CD14-positive monocyte (primary cell): Measurements from ENCODE around the gene TOR1A. TPM values are rescaled to one million over a fixed set of nuclear protein-coding genes. Genes with fewer than 3 reads are reported as not detected.
A peak's percentile ranks its signal among the peaks of the same experiment; 100 is the strongest.

Experiments used
- DNase-seq, 3 donors: peaks; one replicate each; pipeline ENCODE4 v3.0.0-alpha.2; 2011 to 2022
- H2AFZ ChIP-seq: 2 replicates; pipeline ENCODE4 v1.6.0; 2012; ENCODE audit warnings: mild to moderate bottlenecking, low read depth, low read length, inconsistent platforms; ENCODE audit not compliant: insufficient read depth, poor library complexity, severe bottlenecking
- H3K27ac ChIP-seq, 2 donors: 1 replicate in 1 of 2; 2 replicates in 1 of 2; pipeline ENCODE4 v1.5.1; 2012 to 2013; ENCODE audit warnings: low read length in 2 of 2, control low read depth in 1 of 2, inconsistent platforms in 1 of 2, low read depth in 1 of 2, mild to moderate bottlenecking in 1 of 2
- H3K27me3 ChIP-seq, 2 donors: one replicate each; pipeline versions ENCODE4 v1.6.0 to v1.6.1; 2011 to 2013; ENCODE audit warnings: low read length in 2 of 2; ENCODE audit not compliant: control insufficient read depth in 2 of 2, insufficient read depth in 2 of 2
- H3K36me3 ChIP-seq, 2 donors: replicated peaks in 1 of 2; 1 replicate in 1 of 2; 2 replicates in 1 of 2; pipeline versions ENCODE4 v1.5.1 to v1.6.1; 2012 to 2013; ENCODE audit warnings: low read length in 2 of 2, control low read depth in 1 of 2, inconsistent platforms in 1 of 2, mild to moderate bottlenecking in 1 of 2; ENCODE audit not compliant: insufficient read depth in 2 of 2, control insufficient read depth in 1 of 2
- H3K4me1 ChIP-seq, 2 donors: 1 replicate in 1 of 2; 2 replicates in 1 of 2; pipeline versions ENCODE4 v1.5.1 to v1.6.1; 2012 to 2013; ENCODE audit warnings: low read length in 2 of 2, control low read depth in 1 of 2, inconsistent platforms in 1 of 2, mild to moderate bottlenecking in 1 of 2, moderate library complexity in 1 of 2; ENCODE audit not compliant: insufficient read depth in 2 of 2, control insufficient read depth in 1 of 2
- H3K4me2 ChIP-seq: replicated peaks from 2 replicates; pipeline ENCODE3; 2012; ENCODE audit warnings: low read length, moderate library complexity, mild to moderate bottlenecking; ENCODE audit not compliant: poor library complexity, severe bottlenecking; ENCODE audit errors: extremely low read depth
- H3K4me3 ChIP-seq, 3 experiments: fragments of 200-600 bp in 1 of 3; sonication (generic) in 1 of 3; replicated peaks in 1 of 3; 1 replicate in 2 of 3; 2 replicates in 1 of 3; pipeline ENCODE4 v1.5.1; 2011 to 2013; ENCODE audit warnings: low read length in 3 of 3, mild to moderate bottlenecking in 3 of 3, control low read depth in 2 of 3, low read depth in 2 of 3, inconsistent platforms in 1 of 3, moderate library complexity in 1 of 3
- H3K79me2 ChIP-seq: 2 replicates; pipeline ENCODE4 v1.6.0; 2012; ENCODE audit warnings: mild to moderate bottlenecking, control low read depth, inconsistent platforms, low read length, moderate library complexity; ENCODE audit not compliant: insufficient read depth
- H3K9ac ChIP-seq: 2 replicates; pipeline ENCODE4 v1.6.0; 2017; ENCODE audit warnings: low read length, mild to moderate bottlenecking; ENCODE audit not compliant: insufficient read depth, poor library complexity, severe bottlenecking
- H3K9me3 ChIP-seq, 2 donors: replicated peaks in 1 of 2; 1 replicate in 1 of 2; 2 replicates in 1 of 2; pipeline versions ENCODE4 v1.5.1 to v1.6.1; 2012 to 2013; ENCODE audit warnings: low read length in 2 of 2, control low read depth in 1 of 2; ENCODE audit not compliant: control insufficient read depth in 1 of 2, insufficient read depth in 1 of 2
- H4K20me1 ChIP-seq: 2 replicates; pipeline ENCODE4 v1.6.0; 2012; ENCODE audit warnings: mild to moderate bottlenecking, low read length, control low read depth, moderate library complexity; ENCODE audit not compliant: insufficient read depth
- H3K27ac Mint-ChIP-seq, 7 donors: one replicate each; pipeline ENCODE4 v1.8.0; 2020; ENCODE audit warnings: mild to moderate bottlenecking in 7 of 7, mixed read lengths in 7 of 7, moderate library complexity in 6 of 7, inconsistent platforms in 2 of 7
- H3K27me3 Mint-ChIP-seq, 3 donors: one replicate each; pipeline ENCODE4 v1.8.0; 2021 to 2022; ENCODE audit warnings: low read depth in 3 of 3, mild to moderate bottlenecking in 3 of 3, mixed read lengths in 3 of 3, moderate library complexity in 3 of 3, inconsistent platforms in 1 of 3
- H3K36me3 Mint-ChIP-seq, 2 donors: one replicate each; pipeline ENCODE4 v1.8.0; 2020; ENCODE audit warnings: mixed read lengths in 2 of 2, inconsistent platforms in 1 of 2, mild to moderate bottlenecking in 1 of 2
- H3K4me1 Mint-ChIP-seq: one replicate; pipeline ENCODE4 v1.8.0; 2020; ENCODE audit warnings: mild to moderate bottlenecking, mixed read lengths
- H3K4me3 Mint-ChIP-seq, 2 donors: one replicate each; pipeline ENCODE4 v1.8.0; 2020; ENCODE audit warnings: mild to moderate bottlenecking in 2 of 2, mixed read lengths in 2 of 2, moderate library complexity in 1 of 2
- H3K9me3 Mint-ChIP-seq, 7 donors: one replicate each; pipeline ENCODE4 v1.8.0; 2020 to 2022; ENCODE audit warnings: mixed read lengths in 7 of 7, mild to moderate bottlenecking in 6 of 7, moderate library complexity in 6 of 7, inconsistent platforms in 2 of 7
- CTCF ChIP-seq: fragments of 200-600 bp; IDR thresholded peaks from one replicate; pipeline ENCODE4 v1.8.0; 2022; ENCODE audit warnings: antibody characterized with exemption, mild to moderate bottlenecking
- WGBS: methylation state at CpG from one replicate; pipeline ENCODE4 v1.1.5; 2013; ENCODE audit warnings: missing lambda C conversion rate; ENCODE audit not compliant: insufficient coverage; 5-methylcytosine and 5-hydroxymethylcytosine counted together
- intact Hi-C, 2 donors: fragments of 100-400 bp; cut with micrococcal nuclease; formaldehyde crosslinking; loops; one replicate each; pipeline versions ENCODE4 v1.15.0 to v1.15.1; 2023
- polyA plus RNA-seq, 3 donors: library from polyadenylated mRNA; depleted of rRNA in 1 of 3; unstranded in 2 of 3; stranded (reverse) in 1 of 3; fragments of 300-500 nt in 2 of 3; fragments of >200 nt in 1 of 3; fragmentation: Illumina TruSeq in 2 of 3; gene quantifications; 1 replicate in 2 of 3; 2 replicates in 1 of 3; pipeline ENCODE4 v1.2.3, GENCODE V29; 2012 to 2021

Gene TOR1A
- polyA plus RNA-seq, 3 donors: 41.2 to 95.3 (median 89.6) TPM

GRCh38 chr9:129773262-129774048, 50.5 kb downstream of the TOR1A start:
- Histone ChIP-seq H3K9me3 (no peaks in the 10 kb centered on the region), H3K9ac (peak overlapping the region; percentile 36), H2AFZ (no peak overlapping the region), H4K20me1 (no peaks in the 10 kb centered on the region), H3K79me2 (no peaks in the 10 kb centered on the region), H3K27ac (peak overlapping the region; percentile 63 to 85), H3K4me1 (peaks cover 54 to 56% of the 10 kb centered on the region in 2 donors), H3K4me3 (peak overlapping the region in 1 of 3 experiments; percentile 28), H3K36me3 (no peaks in the 10 kb centered on the region), H3K27me3 (no peaks in the 10 kb centered on the region), H3K4me2 (peak overlapping the region; percentile 49)
- DNase-seq: peak; percentile 98 to 100 (median 99)
- intact Hi-C loops: loop anchor here in 1 of 2 donors (1.0 to 10.0 kb wide), 2 partner anchors 11 to 429 kb away; no protein-coding TSS in a partner anchor
- H3K27ac Mint-ChIP-seq: peak overlapping the region; percentile 92 to 99 (median 97)
- 100% methylated on average over 2 of the region's 10 CpGs for WGBS
- H3K27me3 Mint-ChIP-seq: peaks cover 0 to 12% (median 4%) of the 10 kb centered on the region in 3 donors
- peaks cover 59% of the 10 kb centered on the region for H3K4me1 Mint-ChIP-seq
- H3K36me3 Mint-ChIP-seq: peaks cover 2 to 8% of the 10 kb centered on the region in 2 donors
- no peak for TF ChIP-seq CTCF
- H3K4me3 Mint-ChIP-seq: peak overlapping the region; percentile 41 to 78
- peaks cover 0 to 2% (median 0%) of the 10 kb centered on the region in 7 donors for H3K9me3 Mint-ChIP-seq

GRCh38 chr9:129770741-129771140, 53.2 kb downstream of the TOR1A start:
- H3K36me3 ChIP-seq: no peaks in the 10 kb centered on the region
- DNase-seq: no peak
- Mint-ChIP-seq H3K9me3 (no peaks in the 10 kb centered on the region), H3K4me3 (no peak overlapping the region), H3K4me1 (peaks cover 37% of the 10 kb centered on the region), H3K27me3 (peaks cover 0 to 9% (median 4%) of the 10 kb centered on the region in 3 donors), H3K36me3 (peaks cover 5 to 8% of the 10 kb centered on the region in 2 donors), H3K27ac (peak overlapping the region in 1 of 7 donors; percentile 28)
- H3K27ac ChIP-seq: no peak overlapping the region
- H3K4me1 ChIP-seq: peaks cover 29 to 32% of the 10 kb centered on the region in 2 donors
- H3K4me3 ChIP-seq: no peak overlapping the region
- intact Hi-C loops: loop anchor here in 1 of 2 donors (10.0 kb wide), 1 partner anchor 426 kb away; no protein-coding TSS in a partner anchor
- no peak for TF ChIP-seq CTCF
- H3K9me3 ChIP-seq: no peaks in the 10 kb centered on the region
- no peak overlapping the region for H2AFZ ChIP-seq
- H3K4me2 ChIP-seq: no peak overlapping the region
- H3K27me3 ChIP-seq: no peaks in the 10 kb centered on the region
- no peak overlapping the region for H3K9ac ChIP-seq
- 91% methylated on average over 5 of the region's 5 CpGs for WGBS
- no peaks in the 10 kb centered on the region for H3K79me2 ChIP-seq
- H4K20me1 ChIP-seq: no peaks in the 10 kb centered on the region
